Measurements from ENCODE around the gene RARS2. TPM values are rescaled to one million over a fixed set of nuclear protein-coding genes. Genes with fewer than 3 reads are reported as not detected.
"Not testable (repeated sequence)": the region's sequence is repeated elsewhere in the genome, so short reads cannot be mapped to it uniquely, and the experiment has no call there.

RARS2 gene
- 10 to 100 TPM; 19.0 to 27.9 TPM for total RNA-seq
- long read RNA-seq, transcript RARS2-201 (20 exons, 1,818 nt): major isoform, 30 of 93 reads
- long read RNA-seq, partial matches to known transcripts: 10 of 93 reads
- long read RNA-seq, other reads (novel, unspliced or antisense): 53 of 93 reads

GRCh38 chr6:87589693-87590416, at the start of gene RARS2, which contains the start of gene ORC3:
Gene RARS2, minus strand, starts transcription at chr6:87589987. Its CDS starts 30 bp downstream, at chr6:87589957.
Gene ORC3, plus strand, starts transcription at chr6:87590135. Its CDS starts 34 bp downstream, at chr6:87590169.
- DNase-seq (peak; percentile 98), ATAC-seq (peak; percentile 100)

GRCh38 chr6:87639373-87639772, 49.6 kb upstream of the RARS2 start:
- DNase-seq (no peak), ATAC-seq (no peak)
- intact Hi-C loops (cut with DNase I): no loop called here

More at GRCh38 chr6:87589693-87590416, at the start of gene RARS2, which contains the start of gene ORC3:
- intact Hi-C loops (cut with DNase I): loop anchor here in 1 of 2 donors (10.0 kb wide), 1 partner anchor 105 kb away; no protein-coding TSS in a partner anchor

GRCh38 chr6:87637106-87637505, 47.3 kb upstream of the RARS2 start:
- ATAC-seq: no peak
- intact Hi-C loops (cut with DNase I): no loop called here
- no peak for DNase-seq

- DNase-seq: no peak
- ATAC-seq: no peak
- intact Hi-C loops (cut with DNase I): no loop called here
Measured at GRCh38 chr6:87636315-87636714, 46.5 kb upstream of the RARS2 start.

- DNase-seq (no peak), ATAC-seq (no peak)
- intact Hi-C loops (cut with DNase I): no loop called here
Measured at GRCh38 chr6:87633851-87634250, 44.1 kb upstream of the RARS2 start.

- ATAC-seq (no peak), DNase-seq (no peak)
- intact Hi-C loops (cut with DNase I): no loop called here
Measured at GRCh38 chr6:87630746-87631145, 41.0 kb upstream of the RARS2 start.

- ATAC-seq (no peak), DNase-seq (no peak)
- intact Hi-C loops (cut with DNase I): no loop called here
Measured at GRCh38 chr6:87628881-87629280, 39.1 kb upstream of the RARS2 start.

GRCh38 chr6:87628424-87628823, 38.6 kb upstream of the RARS2 start:
- intact Hi-C loops (cut with DNase I): no loop called here

GRCh38 chr6:87623248-87623647, 33.5 kb upstream of the RARS2 start:
- no peak for ATAC-seq
- intact Hi-C loops (cut with DNase I): no loop called here
- no peak for DNase-seq

More at GRCh38 chr6:87628424-87628823, 38.6 kb upstream of the RARS2 start:
- ATAC-seq (no peak), DNase-seq (no peak)

- no peak for ATAC-seq
- intact Hi-C loops (cut with DNase I): no loop called here
- no peak for DNase-seq
Measured at GRCh38 chr6:87618531-87618930, 28.7 kb upstream of the RARS2 start.

GRCh38 chr6:87617405-87617804, 27.6 kb upstream of the RARS2 start:
- intact Hi-C loops (cut with DNase I): no loop called here
- DNase-seq (no peak), ATAC-seq (peak in 1 of 2 donors; percentile 41)

- DNase-seq; intact Hi-C loops (cut with DNase I); ATAC-seq: not testable (repeated sequence)
Measured at GRCh38 chr6:87613018-87613417, 23.2 kb upstream of the RARS2 start.

- no peak for DNase-seq
- intact Hi-C loops (cut with DNase I): no loop called here
- ATAC-seq: no peak
Measured at GRCh38 chr6:87608802-87609201, 19.0 kb upstream of the RARS2 start.

- no peak for DNase-seq
- intact Hi-C loops (cut with DNase I): no loop called here
- no peak for ATAC-seq
Measured at GRCh38 chr6:87606199-87606598, 16.4 kb upstream of the RARS2 start.

- DNase-seq (no peak), ATAC-seq (no peak)
- intact Hi-C loops (cut with DNase I): no loop called here
Measured at GRCh38 chr6:87600576-87600975, 10.8 kb upstream of the RARS2 start.

GRCh38 chr6:87590990-87591389, 1.2 kb upstream of the RARS2 start:
- intact Hi-C loops (cut with DNase I): no loop called here
- ATAC-seq (no peak), DNase-seq (no peak)

- intact Hi-C loops (cut with DNase I): no loop called here
- no peak for ATAC-seq
- DNase-seq: no peak
Measured at GRCh38 chr6:87590417-87590880, 662 bp upstream of the RARS2 start.

- ATAC-seq: peak in 1 of 2 donors; percentile 8
- intact Hi-C loops (cut with DNase I): loop anchor here in 1 of 2 donors (10.0 kb wide), 1 partner anchor 106 kb away; no protein-coding TSS in a partner anchor
Measured at GRCh38 chr6:87588756-87589407, 905 bp downstream of the RARS2 start.

GRCh38 chr6:87586371-87587077, 3.3 kb downstream of the RARS2 start:
- intact Hi-C loops (cut with DNase I): loop anchor here in 1 of 2 donors (10.0 kb wide), 1 partner anchor 108 kb away; no protein-coding TSS in a partner anchor
- ATAC-seq (no peak), DNase-seq (no peak)

More at GRCh38 chr6:87588756-87589407, 905 bp downstream of the RARS2 start:
- no peak for DNase-seq

All from left cardiac atrium (tissue), 4 donors.